ENCODE data around the gene ZBTB32.

DNA sequence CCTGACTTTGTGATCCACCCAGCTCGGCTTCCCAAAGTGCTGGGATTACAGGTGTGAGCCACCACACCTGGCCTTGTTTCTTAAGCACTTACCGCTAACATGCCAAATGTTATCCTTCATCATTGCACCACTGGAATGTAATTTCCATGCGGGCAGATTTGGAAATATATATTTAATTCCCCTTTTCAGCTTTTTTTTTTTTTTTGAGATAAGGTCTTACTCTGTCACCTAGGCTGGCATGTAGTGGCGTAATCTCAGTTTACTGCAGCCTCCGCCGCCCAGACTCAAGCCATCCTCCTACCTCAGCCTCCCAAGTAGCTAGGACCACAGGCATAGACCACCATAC is 42.4 kb upstream of the ZBTB32 start:
- TF ChIP-seq, protein P1, sequence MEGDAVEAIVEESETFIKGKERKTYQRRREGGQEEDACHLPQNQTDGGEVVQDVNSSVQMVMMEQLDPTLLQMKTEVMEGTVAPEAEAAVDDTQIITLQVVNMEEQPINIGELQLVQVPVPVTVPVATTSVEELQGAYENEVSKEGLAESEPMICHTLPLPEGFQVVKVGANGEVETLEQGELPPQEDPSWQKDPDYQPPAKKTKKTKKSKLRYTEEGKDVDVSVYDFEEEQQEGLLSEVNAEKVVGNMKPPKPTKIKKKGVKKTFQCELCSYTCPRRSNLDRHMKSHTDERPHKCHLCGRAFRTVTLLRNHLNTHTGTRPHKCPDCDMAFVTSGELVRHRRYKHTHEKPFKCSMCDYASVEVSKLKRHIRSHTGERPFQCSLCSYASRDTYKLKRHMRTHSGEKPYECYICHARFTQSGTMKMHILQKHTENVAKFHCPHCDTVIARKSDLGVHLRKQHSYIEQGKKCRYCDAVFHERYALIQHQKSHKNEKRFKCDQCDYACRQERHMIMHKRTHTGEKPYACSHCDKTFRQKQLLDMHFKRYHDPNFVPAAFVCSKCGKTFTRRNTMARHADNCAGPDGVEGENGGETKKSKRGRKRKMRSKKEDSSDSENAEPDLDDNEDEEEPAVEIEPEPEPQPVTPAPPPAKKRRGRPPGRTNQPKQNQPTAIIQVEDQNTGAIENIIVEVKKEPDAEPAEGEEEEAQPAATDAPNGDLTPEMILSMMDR (IDR thresholded peaks at IDR 0.05; ENCODE audit: low read depth, low read length, poor library complexity, severe bottlenecking): no peak
- no peak for TF ChIP-seq EZH2phosphoT487 (IDR thresholded peaks at IDR 0.05; ENCODE audit: borderline replicate concordance, low read length)
